GM12891 (cell line): ENCODE results near the gene PROSER3.

Experiments
- PAX5 ChIP-seq: IDR thresholded peaks from 2 replicates; pipeline ENCODE4 v1.6.1; 2011; ENCODE audit warnings: low read length, moderate library complexity, mild to moderate bottlenecking; ENCODE audit not compliant: insufficient read depth, severe bottlenecking
- POLR2A ChIP-seq: IDR thresholded peaks from 2 replicates; pipeline ENCODE4 v1.6.1; 2011; ENCODE audit warnings: low read depth, low read length, control low read depth
- POLR2AphosphoS5 ChIP-seq: IDR thresholded peaks from 2 replicates; pipeline ENCODE4 v1.6.1; 2011; ENCODE audit warnings: low read depth, low read length, control low read depth
- POU2F2 ChIP-seq: IDR thresholded peaks from 2 replicates; pipeline ENCODE4 v1.6.1; 2011; ENCODE audit warnings: low read depth, mild to moderate bottlenecking, control low read depth, low read length, moderate library complexity
- SPI1 ChIP-seq: IDR thresholded peaks from 2 replicates; pipeline ENCODE4 v1.6.1; 2011; ENCODE audit warnings: low read depth, low read length, control low read depth
- TAF1 ChIP-seq: IDR thresholded peaks from 2 replicates; pipeline ENCODE4 v1.6.1; 2011; ENCODE audit warnings: low read depth, low read length, control low read depth

- TF ChIP-seq POLR2A (no peak; the same call in 1 of the 2 replicates), POU2F2 (no peak), POLR2AphosphoS5 (peak; percentile 53; the same call in 1 of the 2 replicates), SPI1 (no peak), TAF1 (no peak), PAX5 (no peak)
Observed at GRCh38 chr19:35718345-35719041, 39.5 kb upstream of the PROSER3 start.
